ENCODE data around the gene RAB17.

- TF ChIP-seq FOXK2 (IDR thresholded peaks at IDR 0.05) (no peak), SUZ12 (IDR thresholded peaks at IDR 0.05) (no peak), HDGF (IDR thresholded peaks at IDR 0.05; ENCODE audit: borderline replicate concordance) (no peak), FOXM1 (IDR thresholded peaks at IDR 0.05; ENCODE audit: borderline replicate concordance) (no peak), FOXA1 (IDR thresholded peaks at IDR 0.05) (no peak), CTBP1 (IDR thresholded peaks at IDR 0.05; ENCODE audit: borderline replicate concordance) (no peak)
These were observed 14.4 kb downstream of the RAB17 start for GRCh38 chr2:237575869-237576862.
